Activated CD4-positive, alpha-beta T cell treated with anti-CD3 and anti-CD28 coated beads for 48 hours (primary cell): ENCODE results near the gene PLA2G5.

ENCODE experiments used
- DNase-seq: peaks from one replicate; pipeline ENCODE4 v3.0.0-alpha.2; 2020

Gene PLA2G5

GRCh38 chr1:20070357-20070756 lies 363 bp downstream of the PLA2G5 start:
- no peak for DNase-seq

GRCh38 chr1:20071416-20071815 lies 1.4 kb downstream of the PLA2G5 start:
- DNase-seq, result no peak

GRCh38 chr1:20072771-20073170 lies 2.8 kb downstream of the PLA2G5 start:
- DNase-seq, result no peak

- DNase-seq, result no peak
These were observed 3.3 kb downstream of the PLA2G5 start for GRCh38 chr1:20073256-20073655.

GRCh38 chr1:20074055-20074724 lies 4.2 kb downstream of the PLA2G5 start:
- DNase-seq, result no peak

- no peak for DNase-seq
These were observed 4.8 kb downstream of the PLA2G5 start for GRCh38 chr1:20074725-20075171.

- DNase-seq, result no peak
These were observed 5.4 kb downstream of the PLA2G5 start for GRCh38 chr1:20075345-20075744.

GRCh38 chr1:20076223-20076622 lies 6.2 kb downstream of the PLA2G5 start:
- DNase-seq, result no peak

- DNase-seq, result no peak
These were observed 6.9 kb downstream of the PLA2G5 start for GRCh38 chr1:20076710-20077461.

- no peak for DNase-seq
These were observed 8.2 kb downstream of the PLA2G5 start for GRCh38 chr1:20078171-20078651.

- DNase-seq, result no peak
These were observed 8.7 kb downstream of the PLA2G5 start for GRCh38 chr1:20078711-20079110.

- no peak for DNase-seq
These were observed 9.8 kb downstream of the PLA2G5 start for GRCh38 chr1:20079661-20080305.

GRCh38 chr1:20080441-20081352 lies 10.7 kb downstream of the PLA2G5 start:
- peak; percentile 6 for DNase-seq

- DNase-seq, result no peak
These were observed 11.4 kb downstream of the PLA2G5 start for GRCh38 chr1:20081353-20081810.

- no peak for DNase-seq
These were observed 12.8 kb downstream of the PLA2G5 start for GRCh38 chr1:20082772-20083171.

GRCh38 chr1:20083178-20083944 lies 13.4 kb downstream of the PLA2G5 start:
- DNase-seq, result no peak

- DNase-seq, result no peak
These were observed 16.8 kb downstream of the PLA2G5 start for GRCh38 chr1:20086800-20087199.

GRCh38 chr1:20087668-20088067 lies 17.7 kb downstream of the PLA2G5 start:
- peak; percentile 14 for DNase-seq

- no peak for DNase-seq
These were observed 19.5 kb downstream of the PLA2G5 start for GRCh38 chr1:20089328-20090077.

GRCh38 chr1:20090119-20090518 lies 20.1 kb downstream of the PLA2G5 start:
- DNase-seq, result no peak

- no peak for DNase-seq
These were observed 20.6 kb downstream of the PLA2G5 start for GRCh38 chr1:20090641-20091040.
